Right forelimb (tissue), 1 donor: ENCODE measurements around the gene ETFRF1.

ENCODE experiments used
- DNase-seq: peaks from one replicate; pipeline ENCODE4 v3.0.0-alpha.2; 2018

ETFRF1 gene

GRCh38 chr12:25195056-25195971 lies at the start of gene ETFRF1, which contains the start of gene DNAI7:
ETFRF1 (plus strand) TSS chr12:25195237; CDS start chr12:25203957, 8,720 bp downstream.
DNAI7 (minus strand) TSS chr12:25195160; CDS start chr12:25195078, 82 bp downstream.
- peak; percentile 98 for DNase-seq

GRCh38 chr12:25146686-25147085 lies 48.4 kb upstream of the ETFRF1 start:
- DNase-seq: no peak

DNA sequence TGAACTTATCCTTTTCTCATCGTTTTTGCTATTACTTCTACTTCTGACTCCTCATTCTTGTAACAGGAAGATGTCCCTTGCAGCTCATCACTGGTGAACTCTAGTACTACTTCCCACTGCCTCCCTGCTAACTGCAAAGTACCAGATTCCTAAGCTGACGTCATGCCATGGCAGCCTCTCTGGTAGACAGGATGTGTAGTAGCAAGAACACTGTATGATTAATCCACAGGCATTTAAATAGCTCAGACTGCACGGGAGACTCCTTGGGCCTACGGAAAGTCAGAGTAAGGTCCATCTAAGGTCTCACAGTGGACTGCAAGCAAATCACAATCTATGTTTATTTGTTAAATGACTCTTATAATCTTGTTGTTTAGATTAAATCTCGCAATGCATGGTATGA lies 43.6 kb upstream of the ETFRF1 start:
- DNase-seq: peak; percentile 60

DNA sequence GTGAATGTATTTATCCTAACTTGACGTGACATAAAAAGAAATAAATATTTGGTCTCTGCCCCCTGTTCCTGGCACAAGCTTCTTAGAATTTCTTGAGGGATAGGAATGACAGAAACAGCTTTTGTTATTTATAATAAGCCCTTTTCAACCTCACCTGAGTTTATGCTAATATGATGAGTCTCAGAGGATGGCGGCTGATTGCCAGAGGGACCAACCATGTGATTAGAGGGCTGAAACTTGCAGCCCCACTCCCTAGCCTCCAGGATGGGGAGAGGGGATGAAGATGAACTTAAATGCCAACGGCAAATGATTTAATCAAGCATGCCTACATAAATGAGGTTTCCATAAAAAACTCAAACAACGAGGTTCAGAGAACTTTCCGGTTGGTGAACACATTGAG lies 43.0 kb upstream of the ETFRF1 start:
- no peak for DNase-seq

GRCh38 chr12:25155022-25155576 lies 39.9 kb upstream of the ETFRF1 start:
- no peak for DNase-seq

GRCh38 chr12:25156061-25156460 lies 39.0 kb upstream of the ETFRF1 start:
- no peak for DNase-seq

- no peak for DNase-seq
These were observed 32.2 kb upstream of the ETFRF1 start for GRCh38 chr12:25162866-25163265.

GRCh38 chr12:25182765-25183164 lies 12.3 kb upstream of the ETFRF1 start:
- no peak for DNase-seq

GRCh38 chr12:25184132-25184531 lies 10.9 kb upstream of the ETFRF1 start:
- no peak for DNase-seq

DNA sequence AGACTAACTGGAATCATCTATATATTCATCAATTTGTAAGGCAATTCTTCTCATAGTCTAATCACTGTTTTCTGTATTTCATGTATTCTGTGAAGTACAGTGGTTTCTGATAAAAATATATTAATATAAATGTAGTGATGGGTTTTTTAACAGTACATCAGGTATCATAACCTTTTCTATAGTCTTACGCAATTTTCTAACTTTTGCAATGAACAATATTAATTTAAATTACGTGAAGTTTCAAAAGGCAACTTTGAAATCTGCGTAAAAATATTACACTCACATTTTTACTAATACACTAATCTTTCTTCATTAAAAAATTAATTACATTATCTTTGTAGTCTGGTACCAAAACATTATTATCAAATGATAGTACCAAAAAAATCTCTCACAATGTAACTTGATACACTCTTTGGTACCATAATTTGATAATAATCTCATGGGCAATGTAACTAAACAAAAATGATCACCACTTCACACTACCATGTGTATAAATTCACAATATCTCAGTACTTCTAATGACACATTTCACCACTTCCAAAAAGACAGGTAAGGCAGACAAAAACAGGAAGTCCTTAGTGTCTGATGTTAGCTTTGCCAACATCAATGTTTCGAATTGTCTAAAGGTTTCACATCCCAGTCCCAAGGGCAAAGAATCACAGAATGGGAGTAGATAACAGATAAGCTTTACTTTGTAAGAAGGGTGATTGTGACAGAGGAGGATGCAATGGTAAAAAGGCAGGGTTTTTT lies 8.8 kb upstream of the ETFRF1 start:
- DNase-seq: no peak

- DNase-seq: no peak
These were observed 8.1 kb upstream of the ETFRF1 start for GRCh38 chr12:25186788-25187402.

DNA sequence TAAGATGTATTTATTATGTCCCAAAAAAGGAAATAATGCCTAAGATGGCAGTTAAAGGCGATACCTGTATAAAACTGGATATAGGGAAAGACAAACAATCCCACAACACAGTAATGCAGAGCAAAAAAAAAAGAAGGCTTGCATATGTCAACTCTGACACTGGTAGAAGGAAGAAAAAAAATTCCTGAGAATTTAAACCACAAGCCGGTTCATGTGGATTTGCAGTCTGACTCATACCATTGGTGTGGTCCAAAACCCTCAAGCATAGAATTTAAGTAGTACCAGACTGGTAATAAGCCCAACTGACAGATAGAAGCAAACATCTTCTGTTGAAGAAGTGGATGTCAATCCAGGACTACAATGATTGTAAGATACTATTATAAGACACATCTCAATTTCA lies 7.3 kb upstream of the ETFRF1 start:
- DNase-seq: no peak

GRCh38 chr12:25189656-25190055 lies 5.4 kb upstream of the ETFRF1 start:
- no peak for DNase-seq

DNA sequence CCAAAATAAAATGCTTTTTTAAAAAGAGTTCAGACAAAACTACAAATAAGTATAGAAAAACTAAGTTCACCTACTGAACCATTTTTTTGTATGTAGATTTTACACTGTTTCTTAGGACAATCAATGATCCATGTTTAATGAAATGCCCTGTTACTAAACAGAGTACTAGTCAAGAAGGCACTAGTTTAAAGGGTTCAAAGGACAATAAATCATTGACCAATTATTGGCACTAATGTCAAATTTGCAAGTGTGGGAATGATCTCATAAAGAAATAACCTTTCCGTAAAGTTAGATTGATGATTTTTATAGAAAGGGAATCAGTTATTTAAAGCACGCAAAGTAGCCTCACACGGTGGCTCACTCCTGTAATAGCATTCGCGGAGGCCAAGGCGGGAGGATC lies 4.2 kb upstream of the ETFRF1 start:
- no peak for DNase-seq

DNA sequence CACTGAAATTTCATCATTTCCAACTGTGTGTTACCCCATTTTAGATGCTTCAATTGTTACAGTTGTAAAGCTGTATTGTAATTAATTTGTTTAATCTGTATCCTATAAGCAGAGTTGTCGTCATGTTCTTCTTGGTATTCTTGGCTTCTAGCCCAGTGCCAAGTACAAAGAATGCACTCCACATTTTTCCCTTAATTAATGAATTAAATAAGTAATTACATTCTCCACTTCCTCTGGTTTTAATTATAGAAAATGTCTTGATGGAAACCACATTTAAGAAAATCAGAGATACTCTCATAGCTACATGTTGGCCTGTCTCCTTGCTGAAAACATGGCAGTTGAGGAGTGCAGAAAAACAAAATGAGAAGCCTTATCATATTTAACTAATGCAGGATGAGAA lies 823 bp upstream of the ETFRF1 start:
- DNase-seq: no peak

DNA sequence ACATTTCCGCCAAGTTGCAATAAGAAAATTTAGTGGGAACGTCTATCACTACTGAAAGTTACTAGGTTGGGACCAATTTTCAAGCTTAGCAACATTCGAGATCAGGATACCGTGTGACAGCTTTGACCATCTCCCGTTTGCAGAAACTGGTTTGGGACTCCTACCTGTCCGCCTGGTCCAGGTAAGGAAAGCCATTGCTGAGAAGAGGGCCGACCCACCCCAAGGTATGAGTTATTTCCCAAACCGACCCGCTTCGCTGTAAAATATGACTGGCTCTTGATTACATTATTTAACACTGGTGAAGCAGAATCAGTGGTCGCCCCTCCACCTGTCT lies 348 bp upstream of the ETFRF1 start:
- no peak for DNase-seq

GRCh38 chr12:25197608-25198007 lies 2.6 kb downstream of the ETFRF1 start:
- DNase-seq: no peak

DNA sequence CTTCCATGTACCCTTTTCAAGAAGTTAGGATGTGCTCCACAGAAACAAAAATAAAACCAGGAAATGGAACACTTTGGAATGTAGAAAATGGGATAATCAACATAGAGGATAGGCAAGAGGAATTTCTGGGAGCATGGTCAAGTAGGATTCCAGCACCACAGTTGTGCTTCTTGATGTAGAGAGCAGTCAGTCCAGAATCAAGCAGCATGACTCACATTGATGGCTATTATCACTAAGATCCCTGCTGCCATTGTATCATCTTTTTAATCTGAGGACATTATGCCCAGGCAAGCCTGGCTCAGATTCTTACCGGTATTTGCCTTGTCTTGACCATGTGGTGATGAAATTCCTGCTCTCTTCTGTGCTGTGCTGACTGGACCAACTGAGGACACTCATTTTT lies 5.7 kb downstream of the ETFRF1 start:
- no peak for DNase-seq

GRCh38 chr12:25202137-25202536 lies 7.1 kb downstream of the ETFRF1 start:
- DNase-seq: no peak

DNA sequence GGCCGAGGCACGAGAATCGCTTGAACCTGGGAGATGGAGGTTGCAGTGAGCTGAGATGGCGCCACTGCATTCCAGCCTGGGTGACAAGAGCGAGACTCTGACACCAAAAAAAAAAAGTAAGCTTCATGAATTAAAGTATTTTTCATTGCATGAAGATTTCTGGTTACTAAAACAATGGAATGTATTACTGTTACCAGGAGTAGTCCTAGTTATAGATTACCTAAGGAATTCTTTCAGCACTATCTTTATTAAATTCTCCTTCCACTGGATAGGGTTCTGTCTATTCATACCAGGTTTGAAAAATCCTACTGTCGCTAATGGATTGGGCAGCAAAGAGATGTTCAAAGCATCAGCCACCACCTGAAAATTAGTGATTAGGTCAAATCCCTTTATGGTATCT lies 12.4 kb downstream of the ETFRF1 start:
- DNase-seq: no peak

DNA sequence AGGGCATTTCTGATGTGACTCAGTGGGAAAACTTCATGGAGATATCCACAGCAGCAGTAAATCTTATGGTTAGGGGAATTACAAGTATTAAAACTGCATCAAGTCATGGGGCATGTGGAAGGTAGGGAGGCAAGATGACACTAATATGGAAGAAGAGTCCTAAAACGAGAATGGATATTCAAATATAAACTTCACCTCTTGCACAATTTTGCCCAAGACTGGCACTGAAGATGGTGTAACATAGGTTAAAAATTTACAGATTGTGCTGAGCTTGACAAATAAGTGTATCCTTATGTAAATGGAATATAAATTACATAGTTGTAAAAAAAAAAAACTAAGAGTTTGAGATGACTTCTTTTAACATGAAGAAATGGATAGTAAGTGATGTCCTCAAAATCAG lies 12.8 kb downstream of the ETFRF1 start:
- no peak for DNase-seq

DNA sequence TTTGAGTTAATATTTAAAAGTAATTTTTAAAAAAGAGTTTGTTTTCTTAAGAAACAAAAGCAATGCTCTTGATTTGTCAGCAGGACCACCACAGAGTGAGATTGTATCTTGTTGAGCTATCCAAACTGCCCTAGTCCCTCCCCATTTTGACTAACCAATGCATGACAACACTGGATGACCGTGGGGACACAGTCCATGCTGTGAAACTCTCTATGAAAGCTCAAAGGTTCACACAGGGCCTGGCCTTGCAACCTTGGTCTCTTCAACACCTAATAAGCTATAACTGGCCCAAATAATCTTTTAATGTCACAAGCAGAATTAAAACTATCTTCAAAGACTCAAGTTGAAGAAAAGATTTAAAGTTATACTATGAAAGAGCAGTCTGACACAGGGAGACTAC lies 13.5 kb downstream of the ETFRF1 start:
- DNase-seq: no peak

- DNase-seq: no peak
These were observed 18.3 kb downstream of the ETFRF1 start for GRCh38 chr12:25213338-25213737.
